Hepatocyte (in vitro differentiated cells): ENCODE measurements around the gene GPX7.

Source experiments
- CTCF ChIP-seq: fragments of 200-600 bp; sonication (generic); IDR thresholded peaks from 2 replicates; pipeline ENCODE4 v1.5.1; 2016; ENCODE audit warnings: antibody characterized with exemption, mild to moderate bottlenecking; ENCODE audit not compliant: poor library complexity
- EZH2 ChIP-seq: fragments of 200-600 bp; sonication (generic); IDR thresholded peaks from 2 replicates; pipeline ENCODE4 v1.6.1; 2016; ENCODE audit warnings: antibody characterized with exemption, mild to moderate bottlenecking, borderline replicate concordance
- EZH2phosphoT487 ChIP-seq: fragments of 200-600 bp; sonication (generic); IDR thresholded peaks from one replicate; pipeline ENCODE4 v1.6.1; 2018; ENCODE audit warnings: antibody characterized with exemption, mild to moderate bottlenecking, low read depth, moderate library complexity; ENCODE audit not compliant: unreplicated experiment, severe bottlenecking

GRCh38 chr1:52556641-52557360, 45.4 kb upstream of the GPX7 start:
- TF ChIP-seq CTCF = no peak
- no peak for TF ChIP-seq EZH2phosphoT487
- no peak for TF ChIP-seq EZH2
